NT2/D1 (cell line): ENCODE data around the gene NOTCH1.

Source experiments
- SUZ12 ChIP-seq: IDR thresholded peaks from 2 replicates; pipeline ENCODE4 v1.6.1; 2011; ENCODE audit not compliant: insufficient read length, insufficient read depth; ENCODE audit errors: extremely low read depth
- YY1 ChIP-seq: IDR thresholded peaks from 2 replicates; pipeline ENCODE4 v1.6.1; 2011; ENCODE audit not compliant: insufficient read length, insufficient read depth
- ZNF274 ChIP-seq: IDR thresholded peaks from 2 replicates; pipeline ENCODE4 v1.6.1; 2011; ENCODE audit warnings: mild to moderate bottlenecking, low read depth, low read length

DNA sequence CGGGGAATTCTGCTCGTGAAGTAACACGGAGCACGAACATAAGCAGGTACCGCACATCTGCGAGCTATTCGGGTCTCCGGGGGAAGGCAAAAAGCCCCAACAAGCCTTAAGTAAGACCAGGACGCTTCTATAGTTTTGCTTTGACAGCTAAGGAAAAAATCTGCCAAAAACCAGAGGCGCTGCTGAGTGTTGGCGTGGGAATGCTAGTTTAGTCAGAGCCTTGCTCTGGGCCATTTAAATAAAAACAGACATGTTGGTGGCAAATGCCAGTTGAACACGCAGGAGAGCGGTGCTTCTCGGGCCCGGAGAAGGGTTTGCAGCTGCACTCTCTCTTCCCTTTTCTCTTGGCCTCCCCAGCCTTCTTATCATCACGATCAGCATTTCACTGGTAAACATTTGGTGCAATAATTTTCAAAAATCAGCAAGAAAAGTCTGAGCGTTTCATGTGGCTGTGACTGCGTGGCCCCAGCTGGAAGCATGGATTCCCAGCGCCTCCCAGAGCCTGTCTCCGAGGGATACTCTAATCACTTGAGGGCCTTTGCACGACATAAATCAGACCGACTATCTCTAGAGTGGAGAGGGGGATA lies 6.4 kb upstream of the NOTCH1 start:
- TF ChIP-seq ZNF274 (no peak), SUZ12 (no peak), YY1 (no peak)
